Right hindlimb (tissue), 1 donor: ENCODE data around the gene KCTD5.

ENCODE experiments used
- DNase-seq: peaks from one replicate; pipeline ENCODE4 v3.0.0-alpha.2; 2018

KCTD5 gene

GRCh38 chr16:2698103-2698870 is 16.0 kb downstream of the KCTD5 start:
- no peak for DNase-seq

DNA sequence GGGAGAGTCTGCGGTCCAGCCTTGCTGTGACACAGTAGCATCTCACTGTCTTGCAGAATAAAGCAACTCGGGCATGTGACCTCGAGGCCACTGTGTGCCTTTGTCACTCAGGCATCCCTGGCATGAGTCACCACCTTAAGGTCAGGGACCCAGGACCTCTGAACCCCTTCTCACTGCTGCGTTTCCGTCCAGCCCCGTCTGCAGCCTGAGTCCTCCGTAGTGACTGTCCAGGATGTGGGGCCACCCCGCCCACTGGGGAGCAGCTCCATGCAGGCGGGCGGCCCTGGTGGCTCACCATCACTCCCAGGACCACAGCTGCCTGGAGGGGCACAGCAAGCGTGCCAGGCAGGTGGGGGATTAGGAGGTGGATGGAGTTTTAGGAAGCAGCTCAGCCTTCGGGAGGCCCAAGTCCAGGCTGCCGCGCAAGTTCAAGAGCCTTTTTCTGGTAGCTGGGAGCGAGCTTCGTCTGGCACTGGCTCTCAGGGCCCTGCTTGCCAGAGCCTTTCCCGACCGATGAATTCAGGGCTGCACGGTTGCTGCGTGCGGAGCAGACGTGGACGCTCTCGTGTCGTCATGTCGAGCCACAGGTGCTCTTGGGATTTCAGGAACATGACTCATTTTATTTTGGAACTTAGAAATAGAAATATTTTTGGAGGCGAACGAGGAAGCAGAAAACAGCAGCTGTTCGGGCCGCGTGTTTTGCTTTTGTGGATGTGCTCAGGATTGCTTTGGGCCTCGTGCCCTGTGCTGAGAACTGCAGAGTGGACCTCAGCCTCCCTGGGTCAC is 16.8 kb downstream of the KCTD5 start:
- no peak for DNase-seq

GRCh38 chr16:2699791-2700600 is 17.7 kb downstream of the KCTD5 start:
- DNase-seq: no peak

GRCh38 chr16:2700786-2701185 is 18.5 kb downstream of the KCTD5 start:
- no peak for DNase-seq

GRCh38 chr16:2701272-2701671 is 18.9 kb downstream of the KCTD5 start:
- DNase-seq: no peak

DNA sequence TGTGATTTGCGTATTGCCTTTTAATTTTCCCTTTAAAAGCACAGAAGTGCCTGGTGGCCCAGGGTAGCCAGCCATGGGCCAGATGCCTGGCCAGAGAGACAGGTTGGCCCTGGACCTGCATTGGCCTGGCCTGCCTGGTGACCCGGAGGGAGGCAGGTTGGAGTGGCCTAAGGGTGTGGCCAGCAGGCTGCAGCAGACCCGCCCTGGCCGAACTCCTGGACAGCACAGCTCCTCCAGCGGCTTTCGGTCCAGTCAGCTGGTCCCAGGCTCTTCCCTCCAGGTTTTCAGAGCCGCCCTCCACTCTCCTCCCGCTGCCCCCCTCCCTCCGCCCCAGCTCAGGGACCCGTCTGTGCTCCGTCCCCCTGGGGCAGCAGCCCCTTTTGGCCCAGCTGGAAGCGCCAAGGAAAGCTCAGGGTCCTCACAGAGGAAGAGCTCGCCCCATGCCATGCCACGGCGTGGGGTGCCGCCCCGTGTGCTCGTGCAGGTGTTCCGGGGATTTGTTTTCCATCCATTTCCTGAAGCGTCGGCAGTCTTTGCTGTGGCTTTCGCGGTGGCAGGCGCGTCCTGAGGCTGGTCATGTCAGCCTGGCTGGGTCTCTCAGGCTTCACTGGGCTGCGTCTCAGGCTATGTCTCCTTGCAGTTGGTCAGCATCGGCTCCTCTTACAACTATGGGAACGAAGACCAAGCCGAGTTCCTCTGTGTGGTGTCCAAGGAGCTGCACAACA is 19.6 kb downstream of the KCTD5 start:
- no peak for DNase-seq

DNA sequence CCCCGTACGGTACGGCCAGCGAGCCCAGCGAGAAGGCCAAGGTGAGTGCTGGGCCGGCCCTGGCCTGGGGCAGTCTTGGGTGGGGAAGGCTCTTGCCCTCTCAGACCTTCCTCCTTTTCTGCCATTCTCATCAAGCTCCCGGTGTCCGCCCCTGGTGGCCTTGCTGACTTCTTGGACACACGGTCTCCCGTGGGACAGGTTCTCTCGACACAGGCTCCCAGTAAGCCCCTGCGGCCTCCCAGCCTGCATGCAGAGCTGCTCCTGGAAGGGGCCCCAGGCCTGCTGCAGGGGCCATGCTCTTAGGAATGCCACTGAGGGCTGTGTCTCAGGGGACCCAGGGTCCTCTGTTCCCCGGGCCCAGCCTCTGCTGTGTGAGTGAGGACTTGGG is 20.1 kb downstream of the KCTD5 start:
- DNase-seq: no peak

- DNase-seq: no peak
Measured at GRCh38 chr16:2702871-2703745, 20.8 kb downstream of the KCTD5 start.

GRCh38 chr16:2704166-2704982 is 22.1 kb downstream of the KCTD5 start:
- DNase-seq: peak; percentile 11

DNA sequence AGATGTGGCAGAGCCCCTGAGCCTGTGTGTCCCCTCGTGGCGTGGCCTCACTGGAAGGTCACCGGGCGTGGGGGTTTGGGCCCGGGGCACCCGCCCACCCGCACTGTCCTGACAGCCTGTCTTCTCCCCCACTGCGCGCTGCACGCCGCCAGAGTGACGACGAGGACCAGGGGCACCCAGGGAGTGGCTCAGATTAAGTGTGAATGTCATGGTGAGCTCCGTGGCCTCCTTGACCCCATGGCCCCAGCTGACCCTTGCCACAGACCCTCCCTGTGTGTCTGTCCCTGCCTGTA is 22.6 kb downstream of the KCTD5 start:
- no peak for DNase-seq

DNA sequence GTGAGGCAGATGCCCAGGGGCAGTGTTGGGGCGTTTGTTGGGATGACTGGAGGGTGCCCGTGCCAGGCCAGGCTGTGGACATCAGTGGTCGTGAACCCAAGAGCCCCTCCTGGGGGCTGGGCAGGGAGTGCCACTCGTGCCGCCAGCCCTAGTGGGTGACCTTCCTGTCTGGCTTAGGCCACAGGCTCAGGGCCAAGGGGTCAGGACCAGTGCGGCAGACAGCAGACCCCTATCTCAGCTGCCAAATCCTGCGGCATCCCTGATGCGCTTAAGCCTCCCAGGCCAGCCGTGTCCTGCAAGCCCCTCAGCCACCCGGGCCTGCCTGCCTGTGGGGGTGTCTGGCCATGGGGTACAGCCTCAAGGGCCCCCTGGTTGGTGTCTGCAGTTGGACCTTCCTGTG is 23.0 kb downstream of the KCTD5 start:
- DNase-seq: no peak

- DNase-seq: no peak
Measured at GRCh38 chr16:2706085-2706484, 23.8 kb downstream of the KCTD5 start.

GRCh38 chr16:2706611-2707311 is 24.4 kb downstream of the KCTD5 start:
- DNase-seq: no peak

- no peak for DNase-seq
Measured at GRCh38 chr16:2707368-2708289, 25.3 kb downstream of the KCTD5 start.

- no peak for DNase-seq
Measured at GRCh38 chr16:2708290-2708639, 25.9 kb downstream of the KCTD5 start.

DNA sequence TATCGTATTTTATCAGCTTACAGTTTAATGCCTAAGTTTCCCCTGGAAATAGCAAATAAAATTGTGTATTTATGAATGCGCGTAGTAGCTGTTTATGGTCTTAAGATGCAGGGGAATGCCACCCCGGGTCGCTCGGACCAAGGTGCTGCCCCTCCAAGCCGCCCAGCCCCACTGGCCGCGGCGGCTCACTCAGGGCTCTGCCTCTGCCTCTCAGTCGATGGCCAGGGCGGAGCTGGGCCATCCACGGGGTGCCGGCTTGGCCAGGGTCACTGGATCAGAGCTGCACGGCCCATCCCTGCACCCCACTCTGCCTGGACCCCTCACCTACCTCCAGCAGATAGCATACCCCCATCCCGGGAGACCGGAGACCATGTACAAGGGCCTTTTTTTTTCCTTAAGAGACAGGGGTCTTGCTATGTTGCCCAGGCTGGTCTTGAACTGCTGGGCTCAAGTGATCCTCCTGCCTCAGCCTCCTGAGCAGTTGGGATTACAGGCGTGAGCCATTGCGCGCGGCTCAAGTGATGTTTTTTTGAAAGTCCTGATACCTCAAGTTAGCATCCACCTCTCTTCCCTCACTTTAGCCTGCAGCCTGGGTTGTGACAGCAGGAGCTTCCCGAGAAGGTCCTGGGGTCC is 26.7 kb downstream of the KCTD5 start:
- no peak for DNase-seq

- no peak for DNase-seq
Measured at GRCh38 chr16:2709588-2709984, 27.3 kb downstream of the KCTD5 start.

- no peak for DNase-seq
Measured at GRCh38 chr16:2710021-2710710, 27.8 kb downstream of the KCTD5 start.
